HG03039 (cell line): ENCODE measurements around the gene CCDC80.
A peak's percentile ranks its signal among the peaks of the same experiment; 100 is the strongest.
"Not testable (repeated sequence)": the region's sequence is repeated elsewhere in the genome, so short reads cannot be mapped to it uniquely, and the experiment has no call there.

ENCODE experiments used
- ATAC-seq: cut with Tn5 transposase; IDR thresholded peaks from one replicate; pipeline ENCODE4 v1.9.1; 2021; ENCODE audit warnings: mild to moderate bottlenecking, moderate library complexity; ENCODE audit not compliant: unreplicated experiment

The CCDC80 gene

GRCh38 chr3:112593258-112593657 lies 47.7 kb downstream of the CCDC80 start:
- ATAC-seq = no peak

DNA sequence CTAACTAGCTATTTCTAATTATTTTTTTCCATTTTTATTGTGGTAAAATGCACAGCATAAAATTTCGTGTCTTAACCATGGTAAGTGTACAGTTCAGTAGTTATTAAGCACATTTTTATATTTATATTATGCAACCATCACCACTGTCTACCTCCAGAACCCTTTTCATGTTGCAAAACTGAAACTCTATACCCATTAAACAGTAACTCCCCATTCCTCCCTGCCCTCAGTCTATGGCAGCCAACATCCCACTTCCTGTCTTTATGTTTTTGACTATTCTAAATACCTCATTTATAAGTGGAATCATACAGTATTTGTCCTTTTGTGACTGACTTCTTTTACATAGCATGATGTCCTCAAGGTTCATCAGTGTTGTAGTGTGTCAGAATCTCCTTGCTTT lies 53.6 kb downstream of the CCDC80 start:
- no peak for ATAC-seq

DNA sequence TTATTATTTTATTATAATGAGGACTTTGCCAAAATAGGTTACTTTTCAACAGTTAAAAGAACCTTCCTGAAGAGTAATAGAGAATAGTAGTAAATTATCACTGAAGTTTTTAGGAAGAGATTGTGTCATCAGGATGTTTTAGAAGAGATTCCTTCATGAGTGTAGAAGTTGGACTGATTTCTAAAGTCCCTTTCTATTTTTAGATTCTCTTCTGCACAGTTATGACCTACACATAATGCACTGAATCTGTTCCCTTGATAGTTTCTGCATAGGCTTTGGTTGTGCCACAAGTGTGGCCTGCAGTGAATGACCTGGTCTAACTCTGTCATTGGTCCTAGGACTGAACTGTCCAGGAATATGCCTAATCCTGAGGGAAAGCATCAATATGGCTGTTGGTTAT lies 55.2 kb downstream of the CCDC80 start:
- no peak for ATAC-seq

DNA sequence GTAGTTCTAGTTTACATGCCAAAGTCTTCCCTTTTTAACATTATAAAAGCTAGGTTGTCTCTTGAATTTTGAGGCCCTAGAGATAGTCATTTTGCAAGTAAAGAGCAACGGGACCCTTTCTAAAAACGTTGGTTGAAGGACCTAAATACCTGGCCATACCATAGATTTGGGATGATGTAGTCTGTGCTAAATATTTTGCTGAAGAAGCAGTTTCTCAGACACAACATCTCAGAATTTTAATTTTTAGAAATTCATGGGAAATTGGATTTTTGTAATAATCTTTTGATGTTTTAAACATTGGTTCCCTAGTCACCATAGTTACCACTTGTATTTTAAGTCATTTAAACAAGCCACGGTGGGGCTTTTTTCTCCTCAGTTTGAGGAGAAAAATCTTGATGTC lies 57.8 kb downstream of the CCDC80 start:
- ATAC-seq = no peak

DNA sequence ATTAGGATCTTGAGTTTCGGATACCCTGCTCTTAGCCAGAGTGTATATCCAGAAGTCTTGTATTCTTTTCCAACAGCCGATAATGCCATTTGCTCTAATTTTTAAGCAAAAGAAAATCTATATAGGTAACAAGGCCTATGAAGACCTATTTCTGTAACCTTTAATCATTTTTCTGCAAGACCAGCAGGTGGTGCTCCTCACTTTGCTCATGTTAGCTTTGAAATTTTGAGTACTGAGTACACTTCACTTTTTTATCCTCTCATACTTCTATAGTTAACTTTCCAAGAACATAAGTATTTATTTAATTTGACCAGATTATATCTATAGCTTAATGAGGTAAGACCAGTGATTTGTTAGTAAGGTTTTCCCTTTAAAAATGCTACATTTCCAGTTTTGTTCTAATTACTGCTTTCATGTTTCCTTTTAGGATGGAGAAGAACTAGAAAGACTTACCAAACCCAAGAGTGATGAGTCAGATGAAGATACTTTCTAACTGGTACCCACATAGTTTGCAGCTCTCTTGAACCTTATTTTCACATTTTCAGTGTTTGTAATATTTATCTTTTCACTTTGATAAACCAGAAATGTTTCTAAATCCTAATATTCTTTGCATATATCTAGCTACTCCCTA lies 58.6 kb downstream of the CCDC80 start:
- no peak for ATAC-seq

- no peak for ATAC-seq
These were observed 61.2 kb downstream of the CCDC80 start for GRCh38 chr3:112579697-112580096.

DNA sequence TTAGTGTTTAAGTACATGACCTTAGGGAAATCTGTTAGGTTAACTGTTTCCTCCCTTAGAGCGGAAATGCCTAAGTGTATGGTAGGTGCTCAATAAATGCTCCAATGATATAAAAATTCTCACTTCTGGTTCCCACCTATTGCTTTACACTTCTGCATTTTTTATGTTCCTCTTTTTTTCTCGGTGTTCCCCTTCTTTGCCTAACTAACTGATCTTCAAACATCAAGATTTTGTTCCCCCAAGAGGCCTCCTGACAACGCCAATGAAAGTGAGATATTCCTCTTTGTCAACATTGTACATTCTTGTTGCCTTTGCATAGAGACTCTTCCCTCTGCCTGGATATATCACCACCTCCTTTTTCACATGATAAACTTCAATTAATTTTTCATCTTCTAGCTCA lies 61.7 kb downstream of the CCDC80 start:
- ATAC-seq = no peak

DNA sequence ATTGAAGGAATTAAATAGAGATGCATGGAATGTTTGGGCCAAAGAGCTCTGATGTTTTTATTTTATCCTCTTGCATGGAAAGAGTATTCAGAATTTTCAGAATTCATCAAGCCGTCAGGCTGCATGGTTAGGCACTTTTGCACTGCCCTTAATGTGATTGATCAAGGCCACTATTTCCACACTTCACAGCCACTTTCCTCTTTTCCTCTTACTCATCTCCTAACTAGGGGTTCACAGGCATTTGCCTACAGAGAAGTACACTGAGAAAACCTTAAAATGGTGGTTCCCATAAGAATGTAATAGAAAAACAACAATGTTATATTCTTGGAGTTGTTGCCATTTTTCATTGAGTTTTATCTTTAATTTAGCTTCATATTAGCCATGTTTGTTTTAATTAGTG lies 68.2 kb downstream of the CCDC80 start:
- ATAC-seq = no peak

DNA sequence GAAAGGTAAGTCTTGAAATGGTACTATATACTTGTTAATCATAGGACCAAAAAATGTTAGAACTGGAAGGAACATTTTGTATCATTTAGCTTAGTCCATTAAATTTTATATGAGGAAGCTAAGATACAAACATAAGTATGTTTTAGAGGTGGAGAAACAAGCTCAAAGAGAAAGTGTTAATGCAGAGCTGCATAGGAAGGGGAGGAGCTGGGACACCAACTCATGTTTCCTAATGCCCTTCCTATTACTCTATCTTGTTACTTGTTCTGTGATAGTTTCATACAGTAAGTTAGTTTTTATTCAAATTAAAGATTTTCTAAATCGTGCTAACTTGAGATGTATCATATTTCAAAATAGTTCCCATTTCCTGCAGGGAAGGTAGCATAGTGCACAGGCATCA lies 71.7 kb downstream of the CCDC80 start:
- no peak for ATAC-seq

GRCh38 chr3:112568642-112569041 lies 72.3 kb downstream of the CCDC80 start:
- ATAC-seq = no peak

GRCh38 chr3:112564940-112565305 lies 76.0 kb downstream of the CCDC80 start:
- ATAC-seq = no peak

- ATAC-seq = not testable (repeated sequence)
These were observed 76.5 kb downstream of the CCDC80 start for GRCh38 chr3:112564247-112564939.

GRCh38 chr3:112561734-112562529 lies 79.0 kb downstream of the CCDC80 start, which contains the start of the genes ATG3 and SLC35A5:
ATG3 (minus strand) TSS chr3:112561962; CDS start chr3:112561528, 434 bp downstream.
SLC35A5 (plus strand) TSS chr3:112562045; CDS start chr3:112563404, 1,359 bp downstream.
- ATAC-seq = peak; percentile 80

DNA sequence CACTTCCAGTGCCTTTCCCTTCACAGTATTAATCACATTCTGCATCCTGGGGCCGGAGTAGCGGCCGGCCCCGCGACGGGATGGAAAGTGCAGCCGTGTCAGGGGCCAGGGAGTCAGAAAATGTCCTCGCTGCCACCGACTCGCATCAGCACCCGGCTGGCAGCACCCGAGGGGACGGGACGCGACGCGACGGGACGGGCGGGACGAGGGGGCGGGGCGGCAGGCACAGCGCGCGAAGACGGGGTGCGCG lies 79.5 kb downstream of the CCDC80 start:
- peak; percentile 47 for ATAC-seq

- peak; percentile 14 for ATAC-seq
These were observed 80.0 kb downstream of the CCDC80 start for GRCh38 chr3:112560721-112561483.

- ATAC-seq = no peak
These were observed 80.6 kb downstream of the CCDC80 start for GRCh38 chr3:112560307-112560706.

GRCh38 chr3:112557976-112558375 lies 83.0 kb downstream of the CCDC80 start:
- no peak for ATAC-seq

DNA sequence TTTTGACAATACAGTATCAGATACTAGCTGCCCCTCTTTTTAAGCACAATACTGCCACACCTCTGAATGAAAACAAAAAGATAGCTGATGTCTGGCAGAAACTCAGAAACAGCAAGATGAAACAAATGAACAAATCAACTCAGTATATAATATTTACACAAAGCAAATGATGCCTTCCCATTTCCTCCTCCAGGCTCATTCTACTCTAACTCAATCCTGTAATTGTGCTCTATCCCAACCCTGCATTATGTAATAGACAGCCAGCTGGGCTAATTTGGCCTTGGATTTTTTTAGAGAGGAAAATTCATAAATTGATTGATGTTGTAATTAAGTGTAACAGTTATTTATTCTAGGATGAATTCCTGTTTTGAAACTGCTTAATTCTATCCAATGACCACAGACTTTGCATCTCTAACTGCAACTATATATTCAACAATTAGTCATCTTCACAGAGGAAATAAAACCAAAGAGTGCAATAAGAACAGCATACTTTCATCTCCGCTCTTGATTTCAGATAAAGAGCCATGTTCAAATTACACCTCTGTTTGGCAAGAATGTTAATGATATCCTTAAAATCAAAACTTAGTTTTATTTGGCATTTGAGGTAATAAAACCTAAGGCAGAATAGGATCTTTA lies 85.3 kb downstream of the CCDC80 start:
- no peak for ATAC-seq

DNA sequence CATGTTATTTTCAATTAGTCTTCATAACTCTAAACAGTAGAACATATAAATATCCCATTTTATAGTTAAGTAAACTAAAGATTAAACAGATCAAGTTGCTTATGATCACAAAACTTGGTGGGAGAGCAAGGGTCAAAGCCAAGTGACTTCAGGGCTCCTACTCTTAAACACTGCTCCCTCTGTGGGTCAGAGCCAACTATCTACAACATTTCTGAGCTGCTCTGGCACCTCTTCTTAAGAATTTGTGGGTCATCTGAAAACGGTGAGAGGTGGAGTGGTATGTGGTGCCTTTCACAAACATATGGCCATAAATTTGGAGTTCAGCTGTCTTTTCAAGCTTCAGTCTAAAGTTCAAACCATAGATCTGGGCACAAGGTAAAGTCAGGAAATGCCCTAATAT lies 90.1 kb downstream of the CCDC80 start:
- ATAC-seq = no peak
